ENCODE results near the gene ATXN1.

DNA sequence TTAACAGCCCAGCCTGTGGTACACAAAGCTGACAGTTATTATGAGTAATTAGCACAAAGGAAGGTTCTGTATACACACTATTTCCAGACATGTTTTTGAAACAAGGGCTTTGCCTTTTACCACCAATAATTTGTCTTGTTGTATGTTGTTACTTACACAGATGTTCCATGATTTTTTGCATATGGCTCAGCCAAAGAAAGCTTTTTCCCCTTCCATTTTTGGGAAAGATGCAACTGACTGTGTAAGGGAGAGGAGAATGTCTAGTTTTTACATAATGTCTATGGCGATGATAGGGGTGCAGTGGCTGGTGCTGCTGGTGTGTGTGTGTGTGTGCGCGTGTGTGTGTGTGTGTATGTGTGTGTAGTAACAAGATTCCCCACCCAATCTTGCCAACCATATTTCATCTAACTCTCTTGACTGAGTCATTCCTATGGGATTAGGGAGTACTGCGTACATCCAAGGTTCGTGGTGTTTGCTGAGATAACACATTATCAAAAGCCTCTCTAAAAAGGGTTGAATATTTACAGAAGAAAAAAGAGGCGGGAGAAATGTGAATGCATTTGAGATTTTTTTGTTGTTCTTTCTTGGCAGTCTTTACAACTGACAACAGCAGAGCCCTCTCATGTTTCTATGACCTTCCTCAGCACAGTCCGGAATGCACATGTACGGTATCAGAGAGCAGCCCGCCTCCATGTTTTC is 330.7 kb downstream of the ATXN1 start:
- TF ChIP-seq POLR2A (IDR thresholded peaks at IDR 0.05) (no peak), CTCF (IDR thresholded peaks at IDR 0.05) (no peak)
